Ishikawa (cell line): Measurements from ENCODE around the gene NSG2.

Experiments
- CEBPB ChIP-seq: IDR thresholded peaks from 2 replicates; pipeline ENCODE4 v1.6.1; 2012
- CREB1 ChIP-seq: IDR thresholded peaks from 2 replicates; pipeline ENCODE4 v1.6.1; 2012; ENCODE audit warnings: low read depth
- EGR1 ChIP-seq: IDR thresholded peaks from 2 replicates; pipeline ENCODE4 v1.6.1; 2012
- EP300 ChIP-seq: IDR thresholded peaks from 2 replicates; pipeline ENCODE4 v1.6.1; 2012; ENCODE audit warnings: borderline replicate concordance
- FOXM1 ChIP-seq: IDR thresholded peaks from 2 replicates; pipeline ENCODE4 v1.6.1; 2012; ENCODE audit warnings: low read depth, borderline replicate concordance
- NFIC ChIP-seq: IDR thresholded peaks from 2 replicates; pipeline ENCODE4 v1.6.1; 2012
- RAD21 ChIP-seq: IDR thresholded peaks from 2 replicates; pipeline ENCODE4 v1.6.1; 2012; ENCODE audit warnings: low read depth
- TAF1 ChIP-seq: IDR thresholded peaks from 2 replicates; pipeline ENCODE4 v1.6.1; 2012; ENCODE audit warnings: low read depth, mild to moderate bottlenecking
- TCF12 ChIP-seq: IDR thresholded peaks from 2 replicates; pipeline ENCODE4 v1.6.1; 2012; ENCODE audit warnings: low read depth
- TEAD4 ChIP-seq: IDR thresholded peaks from 2 replicates; pipeline ENCODE4 v1.6.1; 2012
- YY1 ChIP-seq: IDR thresholded peaks from 2 replicates; pipeline ENCODE4 v1.6.1; 2012; ENCODE audit warnings: low read depth
- ZBTB7A ChIP-seq: IDR thresholded peaks from 2 replicates; pipeline ENCODE4 v1.6.1; 2012; ENCODE audit warnings: low read depth
- TF ChIP-seq, protein P1 (sequence below): IDR thresholded peaks from 2 replicates; pipeline ENCODE4 v1.6.1; 2012
- TF ChIP-seq, protein P2 (sequence below): IDR thresholded peaks from 2 replicates; pipeline ENCODE4 v1.6.1; 2012; ENCODE audit warnings: low read depth, mild to moderate bottlenecking
- TF ChIP-seq, protein P3 (sequence below): IDR thresholded peaks from 2 replicates; pipeline ENCODE4 v1.6.1; 2012

The NSG2 gene

DNA sequence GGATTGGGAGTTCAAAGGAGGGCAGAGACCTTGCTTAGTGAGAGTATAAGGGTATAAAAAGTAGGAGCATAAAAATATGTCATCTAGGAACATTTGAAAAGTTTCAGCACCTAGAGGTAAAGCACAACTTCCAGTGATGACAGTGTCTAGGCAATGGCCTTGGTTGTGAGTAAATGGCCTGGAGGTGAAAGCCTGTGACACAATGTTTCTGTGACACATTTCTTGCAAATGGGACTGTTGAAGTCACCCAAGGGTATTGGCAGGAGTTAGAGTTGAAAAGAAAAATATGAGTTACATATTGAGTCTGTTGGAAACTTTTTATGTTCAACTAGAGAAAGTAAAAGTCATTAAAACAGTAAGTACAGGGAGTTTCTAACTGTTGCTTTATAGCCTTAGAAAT is 41.7 kb upstream of the NSG2 start:
- TF ChIP-seq EGR1 (no peak), EP300 (no peak), ZBTB7A (no peak), TAF1 (no peak), TCF12 (no peak), RAD21 (no peak), TEAD4 (no peak), CREB1 (no peak), YY1 (no peak), CEBPB (no peak), FOXM1 (no peak), NFIC (no peak)
- TF ChIP-seq, protein P1, sequence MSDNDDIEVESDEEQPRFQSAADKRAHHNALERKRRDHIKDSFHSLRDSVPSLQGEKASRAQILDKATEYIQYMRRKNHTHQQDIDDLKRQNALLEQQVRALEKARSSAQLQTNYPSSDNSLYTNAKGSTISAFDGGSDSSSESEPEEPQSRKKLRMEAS = no peak
- TF ChIP-seq, protein P2, sequence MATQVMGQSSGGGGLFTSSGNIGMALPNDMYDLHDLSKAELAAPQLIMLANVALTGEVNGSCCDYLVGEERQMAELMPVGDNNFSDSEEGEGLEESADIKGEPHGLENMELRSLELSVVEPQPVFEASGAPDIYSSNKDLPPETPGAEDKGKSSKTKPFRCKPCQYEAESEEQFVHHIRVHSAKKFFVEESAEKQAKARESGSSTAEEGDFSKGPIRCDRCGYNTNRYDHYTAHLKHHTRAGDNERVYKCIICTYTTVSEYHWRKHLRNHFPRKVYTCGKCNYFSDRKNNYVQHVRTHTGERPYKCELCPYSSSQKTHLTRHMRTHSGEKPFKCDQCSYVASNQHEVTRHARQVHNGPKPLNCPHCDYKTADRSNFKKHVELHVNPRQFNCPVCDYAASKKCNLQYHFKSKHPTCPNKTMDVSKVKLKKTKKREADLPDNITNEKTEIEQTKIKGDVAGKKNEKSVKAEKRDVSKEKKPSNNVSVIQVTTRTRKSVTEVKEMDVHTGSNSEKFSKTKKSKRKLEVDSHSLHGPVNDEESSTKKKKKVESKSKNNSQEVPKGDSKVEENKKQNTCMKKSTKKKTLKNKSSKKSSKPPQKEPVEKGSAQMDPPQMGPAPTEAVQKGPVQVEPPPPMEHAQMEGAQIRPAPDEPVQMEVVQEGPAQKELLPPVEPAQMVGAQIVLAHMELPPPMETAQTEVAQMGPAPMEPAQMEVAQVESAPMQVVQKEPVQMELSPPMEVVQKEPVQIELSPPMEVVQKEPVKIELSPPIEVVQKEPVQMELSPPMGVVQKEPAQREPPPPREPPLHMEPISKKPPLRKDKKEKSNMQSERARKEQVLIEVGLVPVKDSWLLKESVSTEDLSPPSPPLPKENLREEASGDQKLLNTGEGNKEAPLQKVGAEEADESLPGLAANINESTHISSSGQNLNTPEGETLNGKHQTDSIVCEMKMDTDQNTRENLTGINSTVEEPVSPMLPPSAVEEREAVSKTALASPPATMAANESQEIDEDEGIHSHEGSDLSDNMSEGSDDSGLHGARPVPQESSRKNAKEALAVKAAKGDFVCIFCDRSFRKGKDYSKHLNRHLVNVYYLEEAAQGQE = no peak
- TF ChIP-seq, protein P3, sequence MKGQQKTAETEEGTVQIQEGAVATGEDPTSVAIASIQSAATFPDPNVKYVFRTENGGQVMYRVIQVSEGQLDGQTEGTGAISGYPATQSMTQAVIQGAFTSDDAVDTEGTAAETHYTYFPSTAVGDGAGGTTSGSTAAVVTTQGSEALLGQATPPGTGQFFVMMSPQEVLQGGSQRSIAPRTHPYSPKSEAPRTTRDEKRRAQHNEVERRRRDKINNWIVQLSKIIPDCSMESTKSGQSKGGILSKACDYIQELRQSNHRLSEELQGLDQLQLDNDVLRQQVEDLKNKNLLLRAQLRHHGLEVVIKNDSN = no peak

DNA sequence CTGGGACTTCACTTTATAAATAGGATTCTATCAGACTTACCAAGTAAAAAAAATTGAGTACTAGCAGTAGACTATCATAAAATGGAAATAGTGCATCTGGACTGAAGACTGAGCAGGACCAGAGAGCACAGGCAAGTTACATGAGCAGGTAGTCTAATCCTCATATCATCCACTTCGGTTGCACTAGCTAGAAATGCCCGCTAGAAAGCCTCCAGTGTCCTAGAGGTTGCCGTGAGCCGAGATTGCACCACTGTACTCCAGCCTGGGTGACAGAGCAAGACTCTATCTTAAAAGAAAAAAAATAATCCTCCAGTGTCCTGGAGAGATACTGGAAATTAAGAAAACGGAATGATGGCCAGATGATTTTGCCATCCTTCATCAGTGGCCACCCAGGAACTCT is 36.6 kb upstream of the NSG2 start:
- TF ChIP-seq, protein P3 = no peak
- TF ChIP-seq TEAD4 = no peak
- TF ChIP-seq YY1 = no peak
- TF ChIP-seq EGR1 = no peak
- TF ChIP-seq TAF1 = no peak
- TF ChIP-seq, protein P2 = no peak
- TF ChIP-seq EP300 = no peak
- TF ChIP-seq NFIC = no peak
- TF ChIP-seq, protein P1 = no peak
- no peak for TF ChIP-seq ZBTB7A
- no peak for TF ChIP-seq CEBPB
- no peak for TF ChIP-seq FOXM1
- no peak for TF ChIP-seq TCF12
- TF ChIP-seq RAD21 = no peak

DNA sequence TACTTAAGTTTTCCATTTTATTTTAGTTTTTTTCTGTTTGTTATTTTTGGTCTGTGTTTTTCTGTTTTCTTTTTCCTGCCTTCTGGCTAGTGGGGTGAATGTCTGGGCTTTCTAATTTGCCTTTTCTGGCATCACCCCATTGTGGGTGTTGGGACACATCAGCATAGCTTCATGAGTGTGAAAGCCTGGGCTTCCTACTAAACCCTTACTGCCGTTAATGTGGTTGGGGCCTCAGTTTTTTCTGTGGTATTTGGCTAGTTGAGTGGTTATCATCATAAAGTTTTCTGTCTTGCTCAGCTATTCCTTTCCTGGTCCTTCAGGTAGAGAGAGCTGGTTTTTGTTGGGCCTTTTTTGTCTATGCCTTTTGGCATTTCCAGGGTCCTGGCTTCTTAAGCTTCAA is 35.1 kb upstream of the NSG2 start:
- no peak for TF ChIP-seq NFIC
- TF ChIP-seq, protein P3 = no peak
- no peak for TF ChIP-seq CREB1
- TF ChIP-seq TEAD4 = no peak
- no peak for TF ChIP-seq TAF1
- TF ChIP-seq TCF12 = no peak
- TF ChIP-seq, protein P2 = no peak
- TF ChIP-seq FOXM1 = no peak
- TF ChIP-seq, protein P1 = no peak

DNA sequence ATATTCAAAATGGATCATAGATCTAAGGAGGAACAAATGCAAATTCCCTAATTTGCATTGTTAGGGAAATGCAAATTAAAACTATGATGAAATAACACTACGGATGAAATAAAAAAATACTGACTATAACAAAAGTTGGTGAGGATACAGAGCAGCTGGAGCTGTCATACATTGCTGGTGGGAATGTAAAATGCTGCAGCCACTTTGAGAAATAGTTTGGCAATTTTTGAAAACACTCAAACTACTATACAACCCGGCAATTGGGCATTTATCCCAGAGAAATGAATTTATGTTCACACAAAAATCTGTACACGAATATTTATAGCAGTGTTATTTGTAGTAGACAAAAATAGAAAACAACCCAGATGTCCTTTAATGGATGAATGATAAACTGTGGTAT is 34.1 kb upstream of the NSG2 start:
- TF ChIP-seq EP300 (no peak), TEAD4 (no peak), YY1 (no peak), CREB1 (no peak), RAD21 (no peak), FOXM1 (no peak), ZBTB7A (no peak), TAF1 (no peak), NFIC (no peak), TCF12 (no peak), CEBPB (no peak), EGR1 (no peak)
- TF ChIP-seq, protein P1 = no peak
- TF ChIP-seq, protein P2 = no peak
- TF ChIP-seq, protein P3 = no peak
